GM21360 (cell line): Measurements from ENCODE around the gene JAKMIP3.

Experiments used
- ATAC-seq: cut with Tn5 transposase; IDR thresholded peaks from one replicate; pipeline ENCODE4 v1.9.1; 2021; ENCODE audit warnings: mild to moderate bottlenecking, moderate library complexity; ENCODE audit not compliant: unreplicated experiment

The JAKMIP3 gene

DNA sequence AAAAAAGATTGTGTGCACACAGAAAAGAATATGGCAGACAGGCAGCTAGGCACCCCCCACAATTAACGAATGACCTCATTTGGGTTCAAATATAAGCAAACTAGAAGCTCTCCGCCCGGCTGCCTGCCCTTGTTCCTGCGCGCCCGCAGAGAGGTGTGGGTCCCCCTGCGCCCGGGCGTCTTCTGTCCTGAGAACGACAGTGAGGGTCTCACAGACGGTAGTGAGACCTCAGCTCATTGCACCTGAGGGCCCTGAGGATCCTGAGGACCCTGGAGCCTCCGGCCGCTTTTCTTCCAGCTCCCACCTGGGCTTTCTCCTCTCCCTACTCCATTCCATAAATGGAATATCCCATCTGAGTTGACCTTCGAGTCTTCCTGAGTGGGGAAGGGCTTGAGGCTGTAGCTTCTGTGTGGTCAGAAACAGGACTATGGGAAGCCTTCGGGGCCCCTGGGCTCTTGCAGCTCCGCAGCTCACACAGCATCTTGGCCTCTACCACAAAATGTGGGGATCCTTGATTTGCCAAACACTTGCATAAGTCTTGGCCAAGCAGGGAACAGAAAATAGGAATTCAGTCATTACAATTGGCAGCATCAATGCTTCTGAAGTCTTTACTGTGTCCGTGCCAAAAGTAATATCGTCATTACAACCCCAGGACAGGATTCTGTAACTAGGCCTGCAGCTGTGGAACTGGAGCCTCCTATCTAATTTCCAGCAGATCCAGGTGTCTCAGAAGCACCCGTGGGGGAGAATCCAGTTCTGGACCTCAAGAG, 43.8 kb downstream of the JAKMIP3 start:
- no peak for ATAC-seq

DNA sequence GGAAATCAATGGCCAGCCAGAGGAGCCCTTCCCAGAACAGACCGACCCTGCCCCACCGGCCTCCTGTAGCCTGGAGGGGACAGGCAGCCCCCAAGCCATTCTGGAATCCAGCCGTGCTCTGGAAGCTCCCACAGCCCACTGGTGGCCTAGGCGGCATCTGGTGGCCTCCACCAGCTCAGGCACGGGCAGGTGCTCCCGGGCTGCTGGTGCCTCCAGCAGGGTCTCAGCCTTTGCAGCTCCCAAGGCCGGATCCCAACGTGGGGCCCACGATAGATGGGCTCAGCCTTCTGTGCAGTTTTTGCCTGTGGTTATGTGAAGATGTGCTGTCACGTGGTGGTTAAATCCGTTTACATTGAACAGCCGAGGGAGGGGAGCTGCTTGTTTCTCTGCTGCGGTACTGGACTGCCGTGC, 44.4 kb downstream of the JAKMIP3 start:
- ATAC-seq, result no peak

DNA sequence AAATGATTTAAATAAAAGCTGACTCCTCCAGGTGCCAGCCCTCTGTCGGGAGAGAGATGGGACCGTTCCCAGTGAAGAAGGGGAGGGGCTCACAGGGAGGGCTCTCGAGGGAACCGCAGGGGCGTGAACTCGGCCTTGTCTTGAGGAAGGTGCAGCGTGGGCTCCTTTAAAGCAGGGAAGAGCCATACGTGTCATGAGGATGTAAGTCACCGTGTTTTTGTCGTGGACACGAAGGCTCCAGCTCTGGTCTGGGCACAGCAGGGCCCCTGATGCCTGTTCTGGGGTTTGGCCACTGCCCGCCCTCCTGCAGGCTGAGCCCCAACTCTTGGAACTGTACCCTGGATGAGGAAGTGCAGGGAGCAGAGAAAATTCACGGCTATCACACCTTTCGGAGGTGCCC, 45.0 kb downstream of the JAKMIP3 start:
- no peak for ATAC-seq

DNA sequence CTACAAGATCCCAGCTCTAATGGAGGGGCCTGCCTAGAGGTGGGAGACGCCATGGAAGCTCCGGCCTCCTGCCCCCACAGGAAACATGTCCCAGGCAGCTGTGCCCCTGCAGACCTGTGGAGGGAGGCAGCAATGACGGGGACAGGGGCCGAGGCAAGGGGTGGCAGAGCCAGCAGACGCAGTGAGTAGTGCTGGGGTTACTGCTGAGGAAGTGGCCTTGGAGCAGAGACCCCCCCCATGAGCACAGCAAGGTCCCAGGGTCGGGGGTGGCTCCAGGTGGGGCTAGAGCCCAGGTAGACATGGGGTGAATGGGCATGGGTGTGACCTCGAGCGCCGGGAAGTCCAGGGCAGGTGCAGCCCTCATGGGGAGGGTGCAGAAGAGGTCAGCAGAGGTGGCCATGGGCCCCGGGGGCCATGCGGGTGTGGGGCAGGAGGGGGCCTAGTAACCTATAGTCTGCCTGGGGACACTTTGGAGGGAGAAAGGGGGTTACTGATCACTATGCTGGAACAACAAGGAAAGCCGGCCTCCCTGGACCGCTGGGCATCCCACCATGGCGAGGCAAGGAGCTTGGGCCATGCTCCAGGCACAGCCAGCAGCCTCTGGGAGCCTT, 45.5 kb downstream of the JAKMIP3 start:
- ATAC-seq, result no peak

DNA sequence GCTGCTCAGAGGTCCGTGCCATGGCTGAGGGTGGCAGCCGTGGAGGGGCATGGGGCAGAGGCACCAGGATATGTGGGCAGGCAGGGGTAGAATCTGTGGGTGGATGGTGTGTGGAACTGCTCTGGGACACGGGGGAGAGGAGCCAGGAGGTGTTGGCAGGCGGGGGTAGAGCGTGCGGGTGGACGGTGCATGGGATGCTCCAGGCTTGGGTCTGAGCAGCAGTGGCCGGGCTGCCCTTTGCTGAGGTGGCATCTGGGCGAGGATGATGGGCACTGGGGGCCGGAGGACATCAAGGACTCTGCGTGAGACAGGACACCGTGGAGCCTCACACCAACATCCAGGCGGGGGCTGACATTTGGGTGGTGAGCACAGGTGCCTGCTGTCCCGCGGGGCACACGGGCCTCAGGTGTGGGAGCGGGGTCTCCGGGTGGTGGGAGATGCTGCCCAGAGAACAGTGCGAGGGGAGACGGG, 46.2 kb downstream of the JAKMIP3 start:
- no peak for ATAC-seq

DNA sequence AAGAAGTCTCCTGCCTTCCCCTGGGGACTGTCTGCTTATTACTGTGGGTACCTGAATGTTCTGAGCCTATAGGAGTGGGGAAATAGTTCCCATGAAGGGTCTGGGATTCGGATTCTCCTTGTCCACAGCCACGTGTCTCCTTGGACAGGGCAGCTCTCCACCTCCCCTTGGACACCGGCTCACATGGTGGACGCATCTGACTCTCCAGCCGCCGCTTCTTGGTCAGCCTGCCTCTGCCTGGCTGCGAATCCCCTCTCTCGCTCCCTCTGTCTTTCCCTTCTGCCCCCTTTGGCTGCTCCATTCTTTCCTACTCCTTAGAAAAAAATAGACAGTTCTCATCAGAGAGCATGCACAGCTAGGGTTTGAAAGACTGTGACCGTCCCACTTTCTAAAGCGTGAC, 46.9 kb downstream of the JAKMIP3 start:
- ATAC-seq, result no peak

DNA sequence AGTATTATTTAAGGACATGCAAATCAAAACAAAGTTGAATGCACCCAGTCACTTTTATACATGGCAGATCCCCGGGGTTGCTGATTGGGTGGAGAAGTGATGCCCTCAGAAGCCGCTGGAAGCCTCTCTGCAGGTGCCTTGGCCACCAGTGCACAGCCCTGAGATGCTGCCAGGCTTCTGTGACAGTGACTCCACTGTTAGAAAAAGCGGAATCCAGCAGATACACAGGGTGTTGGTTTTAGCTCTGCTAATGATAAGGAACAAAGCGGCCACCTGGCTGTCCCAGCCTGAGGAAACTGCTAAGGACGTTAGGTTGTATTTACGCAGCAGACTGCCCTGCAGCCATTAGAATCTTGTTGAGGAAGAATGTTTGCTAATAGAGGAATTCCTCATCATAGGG, 47.5 kb downstream of the JAKMIP3 start:
- no peak for ATAC-seq

DNA sequence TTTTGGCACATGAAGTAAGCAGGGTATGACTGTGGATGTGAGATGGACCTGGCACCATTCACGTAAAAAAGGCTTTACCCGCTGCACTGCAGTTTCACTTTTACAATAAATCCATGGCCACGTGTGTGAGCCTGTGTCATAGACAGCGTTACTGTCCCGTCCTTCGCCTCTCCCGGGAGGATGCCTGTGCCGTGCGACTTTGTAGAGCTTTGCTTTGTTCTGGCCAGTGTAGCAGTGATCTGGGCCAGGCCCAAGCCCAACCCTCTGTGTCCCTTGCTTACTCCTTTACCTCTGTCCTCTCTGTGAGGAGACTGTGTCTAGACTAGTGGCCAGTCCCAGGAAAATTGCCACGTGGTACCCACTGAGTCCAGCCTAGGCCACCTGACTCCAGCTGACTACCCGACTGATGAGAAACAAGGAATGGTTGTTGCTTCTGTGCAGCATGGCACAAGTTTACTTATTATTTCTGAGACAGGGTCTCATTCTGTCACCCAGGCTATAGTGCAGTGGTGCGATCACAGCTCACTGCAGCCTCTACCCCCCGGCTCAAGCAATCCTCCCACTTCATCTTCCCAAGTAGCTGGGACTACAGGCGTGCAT, 48.1 kb downstream of the JAKMIP3 start:
- ATAC-seq, result no peak

DNA sequence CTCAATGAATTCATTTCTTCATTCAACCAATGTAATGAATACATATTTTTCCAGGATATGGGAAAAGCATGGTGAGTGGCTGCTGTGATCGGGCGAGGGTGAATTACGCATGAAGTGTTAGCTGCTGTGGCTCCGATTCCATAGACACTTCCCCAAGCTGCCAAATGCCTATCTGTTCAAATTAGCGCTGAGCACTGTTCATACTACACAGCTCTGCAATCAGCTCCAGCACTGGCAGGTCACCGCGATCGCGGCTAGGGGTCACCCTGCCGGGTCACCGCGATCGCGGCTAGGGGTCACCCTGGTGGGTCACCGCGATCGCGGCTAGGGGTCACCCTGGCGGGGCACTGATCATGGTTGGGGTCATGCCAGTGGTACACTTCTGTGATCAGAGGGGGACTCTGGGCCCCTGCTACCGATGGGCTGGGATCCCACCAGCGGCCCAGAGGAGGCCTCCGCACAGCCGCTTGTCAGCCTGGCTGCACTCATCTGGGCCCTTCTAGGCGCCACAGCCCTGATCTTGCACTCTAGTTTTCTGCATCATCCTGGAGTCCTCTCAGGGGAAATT, 49.3 kb downstream of the JAKMIP3 start:
- no peak for ATAC-seq
